ENCODE measurements around the gene CRYL1. TPM values are rescaled to one million over a fixed set of nuclear protein-coding genes. Genes with fewer than 3 reads are reported as not detected.

CRYL1 gene
- total RNA-seq, 1 donor from 2014 or later: 18.0 TPM

DNA sequence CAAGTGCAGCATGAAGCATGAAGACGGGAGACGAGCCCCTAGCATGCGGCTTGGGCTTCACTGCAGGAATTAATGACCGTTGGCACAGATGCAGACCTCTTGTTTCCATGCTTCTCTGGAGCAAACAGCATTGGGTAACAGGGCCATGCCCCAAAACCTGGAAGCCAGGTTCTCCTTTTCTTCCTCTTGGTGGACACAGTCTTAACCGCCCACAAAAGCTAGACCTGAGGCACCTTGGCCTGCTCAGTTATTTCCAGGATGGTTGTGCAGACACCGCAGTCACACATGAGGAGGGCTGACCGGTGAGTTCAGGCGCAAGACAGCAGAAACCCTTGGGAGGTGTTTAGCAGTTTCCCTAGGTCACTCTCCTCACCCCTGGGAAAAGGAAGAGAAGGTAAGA, 159.6 kb downstream of the CRYL1 start:
- intact Hi-C loops (cut with DNase I): no loop called here
- ATAC-seq (ENCODE audit: poor library complexity) (no peak), DNase-seq (no peak)

GRCh38 chr13:20363603-20364002, 162.1 kb downstream of the CRYL1 start:
- ATAC-seq (ENCODE audit: poor library complexity) (no peak), DNase-seq (no peak)
- intact Hi-C loops (cut with DNase I): no loop called here

DNA sequence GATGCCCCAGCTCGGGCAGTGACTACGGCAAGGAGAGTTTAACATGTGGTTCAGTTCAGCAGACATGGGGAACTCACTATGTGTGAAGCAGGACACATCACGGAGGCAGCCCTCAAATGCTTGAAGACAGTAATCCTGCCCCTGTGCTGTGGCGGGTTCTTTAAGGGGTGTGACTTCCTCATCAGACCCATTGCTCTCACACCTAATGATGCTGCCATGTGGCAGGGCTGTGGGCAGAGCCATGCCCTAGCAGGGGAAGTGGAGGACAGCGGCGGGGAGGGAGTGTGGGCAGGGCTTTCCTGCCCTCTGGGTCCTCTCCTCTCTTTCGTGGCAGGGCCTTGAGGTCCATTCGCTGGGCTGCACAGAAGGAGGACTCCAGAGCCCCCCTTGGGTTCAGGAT, 162.5 kb downstream of the CRYL1 start:
- ATAC-seq (ENCODE audit: poor library complexity): no peak
- intact Hi-C loops (cut with DNase I): no loop called here
- DNase-seq: no peak

- intact Hi-C loops (cut with DNase I): no loop called here
- no peak for DNase-seq
- ATAC-seq (ENCODE audit: poor library complexity): no peak
These were observed 163.1 kb downstream of the CRYL1 start for GRCh38 chr13:20362484-20363041.

GRCh38 chr13:20360835-20361412, 164.7 kb downstream of the CRYL1 start:
- DNase-seq (no peak), ATAC-seq (ENCODE audit: poor library complexity) (no peak)
- intact Hi-C loops (cut with DNase I): no loop called here

DNA sequence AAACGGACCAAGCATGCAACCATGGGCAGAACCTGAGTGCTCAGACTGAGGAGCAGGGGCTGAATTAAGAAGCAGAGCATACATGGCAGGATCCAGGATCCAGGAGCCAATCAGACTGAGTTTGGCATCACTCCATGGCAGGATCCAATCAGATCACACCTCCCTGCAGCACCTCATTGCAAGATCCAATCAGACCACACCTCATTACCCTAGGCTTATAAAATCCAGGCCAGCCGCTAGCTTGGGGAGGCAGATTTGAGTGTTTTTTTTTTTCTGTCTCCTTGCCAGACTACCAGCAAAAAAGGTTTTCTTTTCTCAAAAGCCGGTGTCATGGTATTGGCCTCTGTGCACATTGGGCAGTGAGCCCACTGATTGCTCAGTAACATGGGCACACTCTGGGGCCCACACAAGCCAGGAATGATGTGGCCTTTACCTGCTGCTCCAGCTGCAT, 165.6 kb downstream of the CRYL1 start:
- DNase-seq (no peak), ATAC-seq (ENCODE audit: poor library complexity) (no peak)
- intact Hi-C loops (cut with DNase I): no loop called here

DNA sequence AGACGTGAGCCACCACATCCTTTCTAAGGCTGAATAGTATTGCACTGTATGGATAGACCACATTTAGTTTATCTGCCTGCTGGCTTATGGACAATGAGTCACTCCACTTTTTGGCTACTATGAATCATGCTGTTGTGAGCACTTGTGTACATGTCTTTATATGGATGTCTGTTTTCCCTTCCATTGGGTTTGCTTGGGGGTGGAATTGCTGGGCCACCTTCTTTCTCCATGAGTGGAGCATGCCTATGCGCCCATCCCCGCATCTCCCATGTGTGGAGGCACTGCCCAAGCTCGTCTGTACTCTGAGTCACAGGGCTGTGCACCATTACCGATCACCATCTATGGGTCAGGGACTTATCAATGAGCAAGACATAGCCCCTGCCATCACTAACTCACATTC, 166.3 kb downstream of the CRYL1 start:
- intact Hi-C loops (cut with DNase I): no loop called here
- ATAC-seq (ENCODE audit: poor library complexity) (no peak), DNase-seq (no peak)

- DNase-seq (no peak), ATAC-seq (ENCODE audit: poor library complexity) (no peak)
- intact Hi-C loops (cut with DNase I): no loop called here
These were observed 167.6 kb downstream of the CRYL1 start for GRCh38 chr13:20358022-20358421.

- intact Hi-C loops (cut with DNase I): no loop called here
- ATAC-seq (ENCODE audit: poor library complexity) (no peak), DNase-seq (no peak)
These were observed 169.2 kb downstream of the CRYL1 start for GRCh38 chr13:20356444-20356843.

DNA sequence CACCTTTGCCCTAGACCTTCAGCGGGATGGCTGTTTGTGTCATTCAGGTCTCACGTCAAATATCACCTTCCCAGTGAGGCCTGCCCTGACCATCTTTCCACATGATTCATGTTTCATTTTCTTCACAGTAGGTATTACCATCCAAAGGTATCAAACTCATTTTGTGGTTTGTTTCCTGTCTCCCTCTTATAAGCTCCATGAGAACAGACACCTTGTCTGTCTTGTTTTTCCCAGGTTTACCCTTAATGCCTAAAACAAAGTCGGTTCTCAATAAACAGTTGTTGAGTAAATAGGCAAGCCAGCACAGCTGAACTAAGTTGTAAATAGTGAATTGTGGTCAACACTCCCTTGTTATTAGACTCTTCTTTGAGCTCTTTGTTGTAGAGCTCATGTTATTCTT, 170.9 kb downstream of the CRYL1 start:
- no peak for DNase-seq
- intact Hi-C loops (cut with DNase I): no loop called here
- no peak for ATAC-seq (ENCODE audit: poor library complexity)

- no peak for ATAC-seq (ENCODE audit: poor library complexity)
- intact Hi-C loops (cut with DNase I): no loop called here
- DNase-seq: no peak
These were observed 171.7 kb downstream of the CRYL1 start for GRCh38 chr13:20353973-20354372.

Small RNAs within 50 kb of the gene (microRNA-seq; reads per million reads assigned to microRNA genes)
- not detected for gene MIR4499

Other genes starting within 250 kb of the CRYL1 start
- gene IFT88, start 41.3 kb upstream of the CRYL1 start, total RNA-seq: 6.0 TPM
- gene IL17D, start 177.8 kb upstream of the CRYL1 start, total RNA-seq: 0.54 TPM
- gene EEF1AKMT1, start 248.1 kb upstream of the CRYL1 start, total RNA-seq: 9.0 TPM